Astrocyte of the cerebellum (primary cell): ENCODE measurements around the gene CNTNAP2.

ENCODE experiments used
- DNase-seq: peaks from one replicate; pipeline ENCODE4 v3.0.0-alpha.2; 2011; ENCODE audit warnings: low read depth
- H3K4me3 ChIP-seq: 2 replicates; pipeline ENCODE4 v1.5.1; 2011; ENCODE audit warnings: mild to moderate bottlenecking, low read depth, low read length, moderate library complexity
- in situ Hi-C: cut with HindIII; loops from 2 replicates; pipeline ENCODE4 v1.10.0; 2017; ENCODE audit warnings: low sequenced_read_pairs
- TF ChIP-seq, protein P1 (sequence below): IDR thresholded peaks from 2 replicates; pipeline ENCODE4 v1.5.1; 2012; ENCODE audit warnings: low read length, low read depth, moderate library complexity, mild to moderate bottlenecking; ENCODE audit errors: missing control alignments

The CNTNAP2 gene

DNA sequence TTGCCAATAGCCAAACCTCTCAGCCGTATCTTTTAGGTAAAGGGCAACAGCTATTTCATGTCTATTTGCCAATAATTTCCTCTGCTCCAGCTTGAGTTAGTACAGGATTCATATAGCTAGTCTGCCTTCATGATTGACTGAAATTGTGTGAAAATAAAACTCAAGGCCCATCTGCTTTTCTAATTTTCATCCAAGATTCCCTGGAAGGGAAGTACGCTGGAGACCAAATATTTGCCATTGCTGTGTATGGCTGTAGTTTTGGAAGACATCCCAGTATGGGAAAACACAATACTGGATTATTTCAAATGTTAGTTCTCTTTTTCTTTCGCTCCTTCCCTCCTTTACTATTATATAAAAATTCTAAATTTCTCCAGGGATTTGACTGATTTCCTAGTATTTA, 652.4 kb downstream of the CNTNAP2 start:
- in situ Hi-C loops = no loop called here
- TF ChIP-seq, protein P1, sequence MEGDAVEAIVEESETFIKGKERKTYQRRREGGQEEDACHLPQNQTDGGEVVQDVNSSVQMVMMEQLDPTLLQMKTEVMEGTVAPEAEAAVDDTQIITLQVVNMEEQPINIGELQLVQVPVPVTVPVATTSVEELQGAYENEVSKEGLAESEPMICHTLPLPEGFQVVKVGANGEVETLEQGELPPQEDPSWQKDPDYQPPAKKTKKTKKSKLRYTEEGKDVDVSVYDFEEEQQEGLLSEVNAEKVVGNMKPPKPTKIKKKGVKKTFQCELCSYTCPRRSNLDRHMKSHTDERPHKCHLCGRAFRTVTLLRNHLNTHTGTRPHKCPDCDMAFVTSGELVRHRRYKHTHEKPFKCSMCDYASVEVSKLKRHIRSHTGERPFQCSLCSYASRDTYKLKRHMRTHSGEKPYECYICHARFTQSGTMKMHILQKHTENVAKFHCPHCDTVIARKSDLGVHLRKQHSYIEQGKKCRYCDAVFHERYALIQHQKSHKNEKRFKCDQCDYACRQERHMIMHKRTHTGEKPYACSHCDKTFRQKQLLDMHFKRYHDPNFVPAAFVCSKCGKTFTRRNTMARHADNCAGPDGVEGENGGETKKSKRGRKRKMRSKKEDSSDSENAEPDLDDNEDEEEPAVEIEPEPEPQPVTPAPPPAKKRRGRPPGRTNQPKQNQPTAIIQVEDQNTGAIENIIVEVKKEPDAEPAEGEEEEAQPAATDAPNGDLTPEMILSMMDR = no peak
- no peak for DNase-seq

DNA sequence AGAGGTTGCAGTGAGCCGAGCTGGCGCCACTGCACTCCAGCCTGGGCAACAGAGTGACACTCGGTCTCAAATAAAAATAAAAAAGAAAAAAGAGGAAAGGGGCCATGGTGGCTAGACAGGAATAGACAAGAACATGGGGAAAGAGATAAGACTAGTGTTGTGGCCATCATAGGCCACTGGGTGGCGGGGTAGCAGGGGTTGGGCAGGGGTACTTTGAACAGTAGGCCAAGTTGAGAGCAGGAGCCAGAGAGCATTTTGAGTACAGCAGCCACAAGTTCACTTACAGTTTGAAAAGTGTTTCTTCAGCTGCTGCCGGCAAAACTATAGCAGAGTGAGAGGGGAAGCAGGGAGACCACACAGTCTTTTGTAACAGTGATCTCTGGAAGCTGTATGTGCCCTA, 656.0 kb downstream of the CNTNAP2 start:
- DNase-seq = no peak
- in situ Hi-C loops = no loop called here
- H3K4me3 ChIP-seq = no peak overlapping the region
- TF ChIP-seq, protein P1 = no peak

More for the DNA sequence above, 652.4 kb downstream of the CNTNAP2 start:
- H3K4me3 ChIP-seq = no peak overlapping the region

DNA sequence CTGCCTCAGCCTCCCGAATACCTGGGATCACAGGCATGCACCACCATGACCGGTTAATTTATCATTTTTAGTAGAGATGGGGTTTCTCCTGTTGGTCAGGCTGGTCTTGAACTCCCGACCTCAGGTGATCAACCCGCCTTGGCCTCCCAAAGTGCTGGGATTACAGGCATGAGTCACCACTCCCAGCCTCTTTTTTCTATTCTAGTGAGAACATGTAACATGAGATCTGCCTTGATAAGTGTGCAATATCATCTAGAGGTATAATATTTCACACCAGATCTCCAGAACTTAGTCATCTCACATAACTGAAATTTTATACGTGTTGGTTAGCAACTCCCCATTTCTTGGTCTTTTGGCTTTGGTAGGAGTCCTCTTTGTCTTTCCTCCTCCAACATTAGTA, 656.9 kb downstream of the CNTNAP2 start:
- H3K4me3 ChIP-seq = no peak overlapping the region
- TF ChIP-seq, protein P1 = no peak
- in situ Hi-C loops = no loop called here
- DNase-seq = no peak

DNA sequence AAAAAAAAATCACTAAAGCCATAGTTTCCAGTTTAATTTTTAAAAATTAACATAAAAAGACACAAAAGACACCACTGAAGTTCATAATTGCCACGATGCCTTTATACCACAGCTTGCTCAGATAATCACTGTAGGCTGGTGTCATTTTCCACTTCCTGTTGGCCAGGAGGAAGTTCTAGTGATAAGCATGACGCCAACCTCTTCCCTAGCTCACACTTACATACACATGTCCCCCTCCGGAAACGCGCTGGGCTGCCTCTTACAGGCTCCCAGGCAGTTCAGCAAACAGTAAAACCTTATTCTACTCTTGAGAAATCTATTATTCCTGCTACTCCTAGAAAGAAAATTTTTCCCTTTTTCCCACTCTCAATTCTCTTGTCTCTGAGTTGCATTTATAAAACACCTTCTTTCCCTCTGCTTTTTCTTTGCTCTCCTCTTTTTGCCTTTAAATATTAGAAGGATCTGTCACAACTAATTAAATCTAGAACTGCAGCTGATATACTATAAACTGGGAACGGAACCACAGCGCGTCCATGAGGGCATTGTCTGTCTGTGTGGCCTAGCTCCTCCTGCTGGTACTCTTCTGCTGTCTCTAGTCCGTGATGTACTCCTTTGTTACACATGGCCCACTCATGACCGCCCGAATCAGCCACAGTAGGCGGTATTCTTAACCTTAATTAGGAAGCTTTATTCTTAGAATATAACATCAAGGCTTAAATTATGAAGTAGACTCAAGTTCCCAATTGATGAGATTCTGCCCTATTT, 664.9 kb downstream of the CNTNAP2 start:
- no peak for DNase-seq
- H3K4me3 ChIP-seq = no peak overlapping the region
- TF ChIP-seq, protein P1 = no peak
- in situ Hi-C loops = no loop called here

DNA sequence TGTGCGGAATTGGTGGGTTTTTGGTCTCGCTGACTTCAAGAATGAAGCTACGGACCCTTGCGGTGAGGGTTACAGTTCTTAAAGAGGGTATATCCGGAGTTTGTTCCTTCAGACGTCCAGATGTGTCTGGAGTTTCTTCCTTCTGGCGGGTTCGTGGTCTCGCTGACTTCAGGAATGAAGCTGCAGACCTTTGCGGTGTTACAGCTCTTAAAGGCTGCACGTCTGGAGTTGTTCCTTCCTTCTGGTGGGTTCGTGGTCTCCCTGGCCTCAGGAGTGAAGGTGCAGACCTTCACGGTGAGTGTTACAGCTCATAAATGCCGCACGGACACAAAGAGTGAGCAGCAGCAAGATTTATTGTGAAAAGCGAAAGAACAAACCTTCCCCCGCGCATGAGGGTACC, 670.7 kb downstream of the CNTNAP2 start:
- in situ Hi-C loops = no loop called here
- TF ChIP-seq, protein P1 = no peak
- no peak for DNase-seq
- no peak overlapping the region for H3K4me3 ChIP-seq

DNA sequence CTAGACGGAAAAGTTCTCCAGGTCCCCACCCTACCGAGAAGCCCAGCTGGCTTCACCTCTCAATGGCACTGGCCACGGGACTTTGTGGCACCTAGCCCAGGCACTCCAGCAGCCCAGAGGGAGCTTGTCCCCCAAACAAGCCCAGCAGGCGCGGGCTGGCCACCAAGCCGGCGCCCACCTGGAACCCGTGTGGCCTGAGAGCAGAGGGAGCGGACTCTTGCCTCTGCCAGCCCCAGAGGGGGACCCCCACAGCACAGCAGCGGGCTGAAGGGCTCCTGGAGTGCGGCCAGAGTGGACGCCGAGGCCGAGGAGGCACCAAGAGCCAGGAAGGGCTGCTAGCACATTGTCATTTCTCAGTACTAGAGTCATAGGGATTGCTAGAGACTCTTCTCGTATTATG, 671.4 kb downstream of the CNTNAP2 start:
- TF ChIP-seq, protein P1 = no peak
- in situ Hi-C loops = no loop called here
- no peak for DNase-seq
- no peak overlapping the region for H3K4me3 ChIP-seq
